Measurements from ENCODE around the gene SLC22A13.

Gene SLC22A13

GRCh38 chr3:38265604-38266307 lies at the start of gene SLC22A13:
TSS of gene SLC22A13 (plus strand) at chr3:38265812. CDS start at chr3:38265861, 49 bp downstream.
- DNase-seq (ENCODE audit: extremely low read depth, low read depth): no peak
- no peak for TF ChIP-seq CTCF (IDR thresholded peaks at IDR 0.05; ENCODE audit: low read depth, low read length, missing control alignments)
- H3K4me3 ChIP-seq (replicated peaks; ENCODE audit: low read depth, low read length): no peak within 1 kb of the TSS

GRCh38 chr3:38219609-38220197 lies 45.9 kb upstream of the SLC22A13 start:
- no peak overlapping the region for H3K4me3 ChIP-seq (replicated peaks; ENCODE audit: low read depth, low read length)
- no peak for DNase-seq (ENCODE audit: extremely low read depth, low read depth)
- no peak for TF ChIP-seq CTCF (IDR thresholded peaks at IDR 0.05; ENCODE audit: low read depth, low read length, missing control alignments)

GRCh38 chr3:38221005-38221404 lies 44.6 kb upstream of the SLC22A13 start:
- no peak for TF ChIP-seq CTCF (IDR thresholded peaks at IDR 0.05; ENCODE audit: low read depth, low read length, missing control alignments)
- H3K4me3 ChIP-seq (replicated peaks; ENCODE audit: low read depth, low read length): no peak overlapping the region
- no peak for DNase-seq (ENCODE audit: extremely low read depth, low read depth)

- no peak for TF ChIP-seq CTCF (IDR thresholded peaks at IDR 0.05; ENCODE audit: low read depth, low read length, missing control alignments)
- H3K4me3 ChIP-seq (replicated peaks; ENCODE audit: low read depth, low read length): no peak overlapping the region
- no peak for DNase-seq (ENCODE audit: extremely low read depth, low read depth)
Observed at GRCh38 chr3:38222032-38222634, 43.5 kb upstream of the SLC22A13 start.

- H3K4me3 ChIP-seq (replicated peaks; ENCODE audit: low read depth, low read length): no peak overlapping the region
- DNase-seq (ENCODE audit: extremely low read depth, low read depth): no peak
Observed at GRCh38 chr3:38224357-38224756, 41.3 kb upstream of the SLC22A13 start.

GRCh38 chr3:38226273-38226672 lies 39.3 kb upstream of the SLC22A13 start:
- no peak for TF ChIP-seq CTCF (IDR thresholded peaks at IDR 0.05; ENCODE audit: low read depth, low read length, missing control alignments)
- no peak overlapping the region for H3K4me3 ChIP-seq (replicated peaks; ENCODE audit: low read depth, low read length)
- DNase-seq (ENCODE audit: extremely low read depth, low read depth): no peak

More at GRCh38 chr3:38224357-38224756, 41.3 kb upstream of the SLC22A13 start:
- no peak for TF ChIP-seq CTCF (IDR thresholded peaks at IDR 0.05; ENCODE audit: low read depth, low read length, missing control alignments)
